ENCODE measurements around the gene HK3.

HK3 gene

GRCh38 chr5:176847148-176847547 lies 52.0 kb downstream of the HK3 start:
- DNase-seq: no peak

GRCh38 chr5:176846335-176847140 lies 52.6 kb downstream of the HK3 start:
- no peak for DNase-seq

- no peak for DNase-seq
Observed at GRCh38 chr5:176845392-176845713, 53.8 kb downstream of the HK3 start.

DNA sequence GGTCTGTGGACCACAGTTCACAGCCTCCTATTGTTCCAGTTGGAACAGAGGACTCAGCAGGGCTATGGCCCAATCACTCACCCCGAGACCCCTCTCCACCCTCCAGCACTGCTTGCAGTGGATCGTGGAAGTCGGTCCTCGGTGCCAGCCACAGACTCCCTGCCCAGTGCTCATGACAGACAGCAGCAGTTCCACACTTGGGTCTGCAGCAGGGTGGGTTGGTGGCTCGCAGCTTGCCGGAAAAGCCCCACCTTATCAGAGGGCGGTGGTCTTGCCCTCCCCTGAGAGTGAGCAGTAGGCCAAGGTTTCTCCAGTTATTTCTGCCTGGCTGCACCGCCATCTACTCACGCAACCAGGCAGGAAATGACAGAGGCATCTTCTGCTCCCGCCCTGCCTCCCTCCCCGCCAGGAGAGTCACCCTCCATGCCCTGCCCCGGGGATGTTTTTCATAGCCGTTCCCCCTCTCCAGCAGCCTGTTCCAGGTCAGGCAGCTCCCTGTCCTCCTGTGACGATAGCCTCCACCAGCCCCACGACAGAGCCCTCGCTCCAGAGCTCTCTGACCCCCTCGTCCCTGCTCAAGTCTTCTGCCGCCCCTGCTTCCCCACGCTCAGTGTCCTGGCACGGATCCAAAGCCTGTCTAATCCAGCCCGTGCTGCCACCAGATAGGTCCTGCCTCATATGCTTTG lies 54.3 kb downstream of the HK3 start:
- no peak for DNase-seq

GRCh38 chr5:176844281-176844680 lies 54.9 kb downstream of the HK3 start:
- no peak for DNase-seq

DNA sequence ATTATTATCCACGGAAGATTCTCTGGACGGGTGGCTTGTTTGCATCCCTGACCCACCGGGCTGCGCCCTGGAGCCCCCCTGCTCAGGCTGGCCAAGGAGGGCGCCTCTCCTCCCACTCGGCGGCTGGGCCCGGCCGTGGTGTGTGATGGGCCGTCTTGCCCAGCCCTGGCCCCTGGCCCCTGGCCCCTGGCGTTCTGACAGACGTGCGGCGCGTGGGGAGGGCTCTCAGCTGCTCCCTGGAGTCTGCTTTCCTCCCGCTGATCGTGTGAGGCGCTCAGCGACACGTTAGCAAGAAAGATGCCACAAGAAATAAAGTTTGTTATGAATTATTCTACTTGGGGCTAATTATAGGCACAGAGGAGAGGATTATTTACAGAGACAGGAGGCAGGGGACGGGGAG lies 55.5 kb downstream of the HK3 start:
- no peak for DNase-seq

GRCh38 chr5:176837707-176838115 lies 61.4 kb downstream of the HK3 start:
- DNase-seq: no peak

GRCh38 chr5:176836811-176837706 lies 62.1 kb downstream of the HK3 start:
- DNase-seq: no peak

GRCh38 chr5:176835918-176836317 lies 63.2 kb downstream of the HK3 start:
- no peak for DNase-seq

DNA sequence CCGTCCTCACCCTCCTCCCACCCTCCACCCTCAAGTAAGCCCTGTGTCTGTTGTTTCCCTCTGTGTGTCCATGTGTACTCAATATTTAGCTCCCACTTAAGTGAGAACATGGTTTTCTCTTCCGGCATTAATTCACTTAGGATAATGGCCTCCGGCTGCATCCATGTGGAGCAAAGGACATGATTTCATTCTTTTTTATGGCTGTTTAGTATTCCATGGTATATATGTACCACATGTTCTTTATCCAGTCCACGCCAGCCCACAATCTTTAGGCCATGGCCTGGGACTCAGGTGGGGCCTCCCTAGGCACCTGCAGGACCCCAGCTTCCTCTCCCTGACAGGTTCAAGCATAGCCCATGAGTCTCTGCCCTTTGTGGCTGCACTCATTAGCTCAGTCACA lies 65.9 kb downstream of the HK3 start:
- no peak for DNase-seq

GRCh38 chr5:176832162-176832561 lies 67.0 kb downstream of the HK3 start:
- DNase-seq: no peak

GRCh38 chr5:176831425-176831824 lies 67.7 kb downstream of the HK3 start:
- DNase-seq: no peak

GRCh38 chr5:176830995-176831423 lies 68.1 kb downstream of the HK3 start:
- no peak for DNase-seq
